GM21528 (cell line): ENCODE results near the gene RAP1GAP.

ENCODE experiments used
- ATAC-seq: cut with Tn5 transposase; IDR thresholded peaks from one replicate; pipeline ENCODE4 v1.9.1; 2021; ENCODE audit warnings: mild to moderate bottlenecking, moderate library complexity; ENCODE audit not compliant: unreplicated experiment, low FRiP score

Gene RAP1GAP

DNA sequence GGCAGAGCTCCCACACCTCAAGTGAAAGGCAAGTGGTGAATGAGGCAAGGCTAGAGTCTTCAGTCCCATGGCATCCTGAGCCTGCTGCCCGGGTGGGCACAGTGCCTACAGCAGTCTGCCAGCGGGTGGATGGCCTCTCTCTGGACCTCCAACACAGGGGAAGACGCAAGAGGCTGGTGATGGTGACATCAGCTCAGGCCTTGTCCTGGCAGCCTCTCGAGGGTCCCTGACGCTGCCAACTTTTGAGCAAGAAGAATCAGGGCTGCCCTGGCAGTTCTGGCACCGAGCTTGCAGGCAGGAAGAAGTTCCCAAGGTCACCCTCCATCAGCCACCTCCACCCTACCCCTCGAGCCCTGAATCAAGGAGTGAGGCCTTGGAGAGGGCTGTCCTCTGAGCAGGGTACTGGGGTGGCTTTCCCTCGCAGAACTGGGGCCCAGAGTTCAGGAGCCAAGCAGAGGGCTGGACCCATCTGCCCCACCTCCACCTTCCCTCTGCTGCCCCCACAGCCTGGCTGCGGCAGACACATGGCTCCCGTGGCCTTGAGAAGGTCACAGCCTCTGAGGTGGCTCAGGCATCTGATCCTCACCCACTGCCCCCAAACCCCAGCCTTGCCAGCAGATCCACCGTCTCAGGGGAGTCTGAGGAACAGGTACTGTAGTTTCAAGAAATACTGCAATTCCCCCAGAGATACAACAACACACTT is 5.8 kb downstream of the RAP1GAP start:
- no peak for ATAC-seq

DNA sequence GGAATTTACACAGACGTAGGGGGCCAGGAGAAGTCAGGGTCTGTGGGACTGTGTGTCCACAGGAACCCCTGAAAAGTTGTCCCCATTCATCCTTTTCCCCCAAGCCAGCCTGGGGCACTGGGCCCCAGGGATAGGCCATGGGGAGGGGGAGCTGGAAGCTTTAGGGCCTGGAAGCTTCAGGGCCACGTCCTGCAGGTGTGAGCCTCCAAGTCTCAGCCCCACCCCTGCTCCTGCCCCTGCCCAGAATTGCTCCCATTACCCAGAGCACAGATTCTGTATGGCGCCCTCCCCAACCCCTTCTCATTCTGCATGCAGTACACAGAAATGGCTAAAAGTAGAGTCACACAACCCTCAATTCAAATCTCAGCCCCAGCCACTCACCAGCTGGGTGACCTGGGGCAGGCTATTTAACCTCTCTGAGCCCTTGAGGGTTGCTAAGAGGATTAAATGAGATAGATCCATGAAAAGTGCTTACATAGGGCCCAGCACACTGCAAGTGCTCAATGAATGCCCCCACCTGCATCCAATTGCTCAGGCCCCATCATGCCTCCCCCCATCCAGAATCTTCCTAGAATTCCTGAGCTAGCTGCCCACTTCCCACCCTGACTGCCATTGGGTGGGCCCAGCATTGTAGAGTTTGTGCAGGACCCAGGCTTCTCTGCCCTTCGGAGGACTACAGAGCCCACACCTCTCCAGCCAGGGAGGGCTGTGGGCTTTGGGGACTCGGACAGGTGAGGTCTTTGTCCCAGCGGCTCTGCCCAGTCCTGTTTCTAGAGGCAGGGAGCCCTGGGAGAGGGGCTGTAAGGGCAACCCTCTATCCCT is 6.5 kb downstream of the RAP1GAP start:
- ATAC-seq, result no peak

DNA sequence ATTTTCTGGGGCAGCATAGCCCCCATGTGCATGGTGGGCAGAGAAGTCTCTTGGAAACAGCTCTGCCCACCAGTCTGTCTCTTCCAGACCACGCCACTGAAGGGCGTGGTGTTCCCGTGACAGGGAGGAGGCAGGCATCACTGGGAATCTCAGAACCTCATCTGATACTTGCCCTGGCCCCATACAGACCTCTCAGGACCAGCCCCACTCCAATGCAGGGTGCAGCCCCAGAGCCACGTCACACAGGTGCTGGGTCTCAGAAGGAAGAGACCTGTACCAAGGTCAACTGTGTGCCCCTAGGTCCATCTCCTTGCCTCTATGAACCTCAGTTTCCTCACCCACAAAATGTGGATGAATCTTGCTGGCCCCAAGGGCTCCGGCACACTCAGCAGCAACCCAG is 7.3 kb downstream of the RAP1GAP start:
- ATAC-seq, result no peak

- no peak for ATAC-seq
These were observed 9.2 kb downstream of the RAP1GAP start for GRCh38 chr1:21659924-21660326.

GRCh38 chr1:21659099-21659923 is 9.8 kb downstream of the RAP1GAP start:
- ATAC-seq, result no peak

GRCh38 chr1:21657456-21658190 is 11.5 kb downstream of the RAP1GAP start:
- no peak for ATAC-seq

GRCh38 chr1:21655748-21656147 is 13.4 kb downstream of the RAP1GAP start:
- ATAC-seq, result no peak

GRCh38 chr1:21655259-21655658 is 13.9 kb downstream of the RAP1GAP start:
- no peak for ATAC-seq

DNA sequence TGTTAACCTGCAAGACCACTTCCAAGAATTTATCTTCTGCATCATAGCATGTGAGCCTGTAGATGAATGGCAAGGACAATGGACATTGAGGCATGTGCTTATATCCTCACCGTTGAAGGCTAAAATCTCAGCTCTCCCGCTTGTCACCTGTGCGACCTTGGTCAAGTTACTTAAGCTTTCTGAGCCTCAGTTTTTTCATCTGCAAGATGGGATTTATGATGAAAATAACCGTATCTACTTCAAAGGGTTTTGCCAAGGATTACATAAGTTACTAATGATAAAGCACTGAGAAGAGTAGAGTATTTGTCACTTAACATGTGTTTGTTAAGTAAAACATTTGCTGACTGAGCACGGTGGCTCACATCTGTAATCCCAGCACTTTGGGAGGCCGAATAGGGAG is 14.9 kb downstream of the RAP1GAP start:
- no peak for ATAC-seq

GRCh38 chr1:21653744-21654100 is 15.4 kb downstream of the RAP1GAP start:
- ATAC-seq, result no peak

DNA sequence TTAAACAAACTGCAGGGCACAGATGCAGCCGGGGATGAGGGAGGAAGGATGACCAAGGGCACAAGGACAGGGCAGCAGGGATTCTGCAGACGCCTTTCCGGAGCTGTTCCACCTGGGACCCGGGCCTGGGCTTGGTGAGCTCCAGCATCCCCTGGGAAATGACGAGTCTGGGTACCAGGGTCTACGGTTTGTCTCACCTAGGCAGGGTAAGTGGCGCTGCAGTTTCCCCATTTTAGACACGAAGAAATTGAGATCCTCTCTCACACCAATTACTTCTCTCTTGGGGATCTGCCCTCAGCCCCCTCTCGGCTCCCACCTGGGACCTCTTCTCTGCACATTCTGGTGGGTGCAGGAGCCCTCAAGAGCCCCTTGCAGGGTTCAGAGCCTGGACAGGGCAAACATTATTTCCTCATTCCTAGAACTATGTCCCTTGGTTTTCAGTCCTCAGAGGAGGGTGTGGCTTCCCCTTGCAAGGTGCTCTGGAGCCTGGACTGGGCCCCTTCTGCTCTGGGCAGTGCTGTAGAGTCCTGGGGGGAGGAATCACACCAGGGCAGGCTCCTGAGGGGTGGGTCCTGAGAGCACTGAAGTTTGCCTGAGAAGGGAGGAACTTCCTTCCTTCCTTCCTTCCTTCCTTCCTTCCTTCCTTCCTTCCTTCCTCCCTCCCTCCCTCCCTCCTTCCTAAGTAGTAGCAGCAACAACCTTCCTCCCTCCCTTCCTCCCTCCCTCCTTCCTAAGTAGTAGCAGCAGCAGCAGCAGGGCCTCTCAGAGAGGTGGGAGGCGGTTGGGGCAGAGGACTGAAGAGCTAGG is 16.0 kb downstream of the RAP1GAP start:
- ATAC-seq, result no peak

DNA sequence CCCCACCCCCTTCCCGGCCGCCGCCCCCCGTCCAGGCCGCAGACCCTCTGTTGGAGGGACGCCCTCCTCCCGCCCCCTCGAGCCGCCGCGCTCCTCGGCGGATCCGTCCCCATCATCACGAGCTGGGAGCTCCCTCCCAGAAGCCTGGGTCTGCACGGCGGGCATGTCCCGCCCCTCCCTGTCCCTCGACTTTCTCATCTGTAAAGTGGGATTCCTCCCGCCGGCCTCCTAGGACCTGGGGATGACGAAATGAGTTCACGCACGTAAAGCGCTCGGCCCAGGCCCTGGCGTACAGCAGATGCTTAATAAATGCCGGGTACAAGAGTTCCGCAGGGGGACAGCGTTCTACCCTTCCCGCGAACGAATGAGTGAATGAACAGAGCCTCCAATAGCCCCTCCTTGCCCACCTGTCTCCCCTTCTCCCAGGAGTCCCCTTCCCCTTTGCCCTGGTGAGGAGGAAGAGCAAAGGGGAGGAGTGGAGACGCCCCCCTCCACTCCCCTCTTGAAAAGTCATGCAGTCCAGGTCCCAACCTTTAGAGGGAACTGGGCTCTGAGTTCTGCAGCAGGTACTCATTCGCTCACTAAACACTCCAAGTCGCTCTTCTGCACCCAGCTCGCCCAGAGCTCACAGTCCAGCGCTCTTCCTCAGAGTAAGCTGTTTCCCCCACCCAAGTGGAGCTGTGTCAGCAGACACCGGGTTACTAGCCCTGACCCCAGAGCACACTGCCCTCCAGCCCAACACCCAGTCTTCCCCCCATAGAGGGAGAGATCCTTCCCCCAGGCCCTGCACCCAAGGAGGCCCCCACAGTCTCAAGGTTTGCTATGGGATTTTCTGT is 16.8 kb downstream of the RAP1GAP start:
- no peak for ATAC-seq

DNA sequence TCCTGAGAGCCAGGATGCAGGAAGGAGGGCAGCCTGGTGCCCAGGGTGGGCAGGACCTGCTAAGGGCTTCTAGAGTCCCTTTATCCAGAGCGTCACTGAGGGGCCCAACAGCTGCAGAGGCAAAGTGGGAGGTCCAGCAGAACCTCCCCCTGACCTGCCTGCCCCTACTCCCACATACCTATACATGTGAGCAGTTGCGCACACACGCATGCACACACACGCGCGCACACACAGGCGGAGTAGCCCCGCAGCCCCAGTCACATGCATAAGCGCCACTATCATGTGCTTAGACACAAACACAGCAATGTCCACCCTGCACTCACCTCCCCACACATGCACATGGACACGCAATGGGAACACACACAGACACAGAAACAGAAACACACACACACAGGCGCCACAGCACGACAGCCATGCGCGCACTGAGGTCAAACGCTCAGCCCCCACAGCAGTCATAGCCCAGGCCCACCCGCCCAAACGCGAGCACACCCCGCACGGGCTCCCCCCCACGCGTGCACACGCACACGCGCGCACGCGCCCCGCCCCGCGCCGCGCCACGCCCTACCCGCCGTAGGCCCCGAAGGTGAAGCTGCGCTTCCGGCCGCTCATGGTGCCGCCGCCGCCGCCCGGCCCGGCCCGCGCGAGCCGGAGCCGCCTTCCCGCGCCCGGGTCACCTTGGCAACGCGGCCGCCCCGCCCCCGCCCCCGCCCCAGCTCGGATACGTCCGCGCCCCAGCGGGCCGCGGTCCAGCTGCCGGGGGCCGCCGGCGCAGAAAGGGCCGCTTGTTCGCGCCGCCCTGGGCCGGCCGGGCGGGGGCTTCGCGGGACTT is 17.7 kb downstream of the RAP1GAP start:
- ATAC-seq, result no peak

DNA sequence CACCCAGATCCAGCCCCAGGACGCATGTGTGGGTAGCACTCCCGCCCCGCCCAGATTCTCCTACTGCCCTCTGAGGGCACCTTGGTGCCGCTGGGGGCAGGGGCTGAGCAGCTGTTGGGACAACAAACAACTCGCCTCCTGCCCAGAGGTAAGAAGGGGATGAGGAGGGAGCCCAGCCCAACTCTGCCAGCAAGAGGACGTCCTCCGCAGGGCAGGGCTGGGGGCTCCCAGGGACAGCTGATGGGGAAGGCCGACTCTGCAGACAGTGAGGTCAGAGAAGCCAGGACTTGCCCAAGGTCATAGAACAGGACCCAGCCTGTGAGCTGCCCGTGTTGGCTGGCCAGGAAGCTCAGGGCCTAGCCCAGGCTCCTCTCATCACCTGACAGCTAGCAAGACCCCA is 18.8 kb downstream of the RAP1GAP start:
- no peak for ATAC-seq

DNA sequence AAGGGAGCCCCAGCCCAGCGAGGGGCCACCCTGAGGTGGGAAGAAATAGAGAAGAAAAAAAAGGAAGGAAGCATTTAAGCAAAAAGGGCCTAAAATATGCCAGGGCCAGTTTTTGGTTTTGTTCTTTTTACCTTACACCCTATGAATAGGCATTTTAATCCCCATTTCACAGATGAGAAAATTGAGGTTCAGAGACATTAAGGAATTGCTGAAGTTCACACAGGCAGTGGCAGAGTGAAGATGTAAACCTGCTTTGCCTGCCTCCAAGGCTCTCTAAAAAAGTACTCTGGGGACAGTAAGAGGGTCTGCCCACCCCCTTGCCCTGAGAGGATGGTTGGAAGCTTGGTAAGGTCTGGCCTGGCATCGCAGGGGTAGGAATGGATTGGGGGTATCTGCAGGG is 19.8 kb downstream of the RAP1GAP start:
- no peak for ATAC-seq

- no peak for ATAC-seq
These were observed 20.4 kb downstream of the RAP1GAP start for GRCh38 chr1:21648791-21649190.

- no peak for ATAC-seq
These were observed 20.8 kb downstream of the RAP1GAP start for GRCh38 chr1:21648352-21648730.
